GM13976 (cell line): ENCODE measurements around the gene MEF2C.

Experiments used
- DNase-seq: peaks from one replicate; pipeline ENCODE4 v3.0.0; 2012; ENCODE audit warnings: low spot score
- in situ Hi-C: fragments of 300-500 bp; cut with MboI; formaldehyde crosslinking; loops from one replicate; pipeline ENCODE4 v1.12.0; 2022; ENCODE audit warnings: low sequenced_read_pairs, mixed read lengths, inconsistent platforms; ENCODE audit not compliant: unreplicated experiment
- TF ChIP-seq, protein P1 (sequence below): IDR thresholded peaks from 2 replicates; pipeline ENCODE4 v1.5.1; 2012; ENCODE audit warnings: borderline replicate concordance, mild to moderate bottlenecking; ENCODE audit not compliant: insufficient read depth; ENCODE audit errors: extremely low read depth, missing control alignments, control extremely low read depth

The MEF2C gene

DNA sequence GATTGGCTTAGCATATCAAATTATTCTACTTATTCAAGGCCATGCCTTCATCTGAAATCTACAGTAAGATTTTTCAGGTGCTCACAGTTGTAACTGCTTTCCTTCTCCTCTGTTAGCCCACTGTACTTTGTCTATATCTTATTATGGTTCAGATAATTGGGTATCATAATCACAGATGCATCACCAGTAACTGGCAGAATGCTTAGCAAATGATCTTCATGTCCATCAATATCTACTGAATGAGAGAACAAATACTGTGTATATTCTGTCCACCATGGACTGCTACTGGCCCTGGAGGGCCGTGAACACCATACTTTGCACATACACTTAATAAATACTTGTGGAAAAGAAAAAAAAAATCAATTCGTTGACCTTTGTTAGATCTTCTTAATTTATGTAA, 96.2 kb downstream of the MEF2C start:
- TF ChIP-seq, protein P1, sequence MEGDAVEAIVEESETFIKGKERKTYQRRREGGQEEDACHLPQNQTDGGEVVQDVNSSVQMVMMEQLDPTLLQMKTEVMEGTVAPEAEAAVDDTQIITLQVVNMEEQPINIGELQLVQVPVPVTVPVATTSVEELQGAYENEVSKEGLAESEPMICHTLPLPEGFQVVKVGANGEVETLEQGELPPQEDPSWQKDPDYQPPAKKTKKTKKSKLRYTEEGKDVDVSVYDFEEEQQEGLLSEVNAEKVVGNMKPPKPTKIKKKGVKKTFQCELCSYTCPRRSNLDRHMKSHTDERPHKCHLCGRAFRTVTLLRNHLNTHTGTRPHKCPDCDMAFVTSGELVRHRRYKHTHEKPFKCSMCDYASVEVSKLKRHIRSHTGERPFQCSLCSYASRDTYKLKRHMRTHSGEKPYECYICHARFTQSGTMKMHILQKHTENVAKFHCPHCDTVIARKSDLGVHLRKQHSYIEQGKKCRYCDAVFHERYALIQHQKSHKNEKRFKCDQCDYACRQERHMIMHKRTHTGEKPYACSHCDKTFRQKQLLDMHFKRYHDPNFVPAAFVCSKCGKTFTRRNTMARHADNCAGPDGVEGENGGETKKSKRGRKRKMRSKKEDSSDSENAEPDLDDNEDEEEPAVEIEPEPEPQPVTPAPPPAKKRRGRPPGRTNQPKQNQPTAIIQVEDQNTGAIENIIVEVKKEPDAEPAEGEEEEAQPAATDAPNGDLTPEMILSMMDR: no peak
- in situ Hi-C loops: no loop called here
- DNase-seq: no peak

DNA sequence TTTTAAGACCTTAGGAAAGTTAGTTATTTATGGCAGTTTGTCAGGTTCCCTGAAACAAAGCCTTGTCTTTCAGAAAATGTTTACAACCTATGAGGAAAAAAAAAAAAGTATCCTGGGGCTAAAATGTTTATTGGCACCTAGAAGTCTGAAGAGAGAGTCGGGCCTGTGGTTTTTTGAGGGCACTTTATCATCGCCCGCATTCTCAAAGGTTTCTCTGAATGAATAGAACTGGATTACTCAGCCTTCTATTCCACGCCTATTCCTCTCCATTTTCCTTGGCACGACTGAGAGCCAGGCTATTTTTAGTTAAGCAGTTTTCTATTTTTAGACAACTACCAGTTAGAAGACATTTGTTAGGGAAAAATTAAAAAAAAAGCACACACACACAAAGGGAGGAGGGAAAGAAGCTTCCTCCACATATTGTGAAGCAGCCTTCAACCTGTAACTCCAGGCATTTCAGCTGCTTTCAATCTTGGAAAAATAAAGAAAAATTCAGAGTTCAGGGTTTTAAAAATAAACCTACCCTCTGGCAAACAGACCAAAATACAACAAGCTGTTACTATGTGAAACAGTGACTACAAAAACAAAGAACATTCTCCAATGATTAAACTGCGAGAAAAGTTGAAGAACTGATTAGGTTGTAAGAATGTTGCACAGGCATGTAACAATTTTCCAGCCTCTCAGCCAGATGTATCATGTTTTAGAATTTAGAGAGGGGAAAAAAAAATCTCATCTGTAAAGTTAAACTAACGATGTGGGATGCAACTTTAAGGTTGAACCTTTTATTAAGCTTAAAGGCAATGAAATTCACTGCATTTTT, 97.0 kb downstream of the MEF2C start:
- in situ Hi-C loops: no loop called here
- TF ChIP-seq, protein P1: no peak
- no peak for DNase-seq

DNA sequence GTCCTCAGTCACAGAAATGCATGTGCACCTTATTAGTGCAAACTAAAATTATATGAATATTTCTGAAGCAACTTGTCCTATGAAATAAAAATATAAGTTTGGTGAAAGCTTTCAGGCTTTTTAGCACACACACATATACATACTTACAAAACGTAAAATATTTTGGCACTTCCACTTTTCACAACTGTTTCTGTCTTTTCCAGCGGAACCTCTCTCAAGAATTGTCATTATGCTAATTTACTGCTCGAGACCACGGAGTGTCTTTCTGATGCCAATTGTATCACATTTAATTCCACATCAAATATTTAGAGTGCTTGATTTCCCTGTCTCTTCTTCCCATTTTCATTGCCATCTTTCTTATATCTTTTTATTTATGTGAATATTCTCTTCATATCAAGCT, 100.4 kb downstream of the MEF2C start:
- in situ Hi-C loops: no loop called here

DNA sequence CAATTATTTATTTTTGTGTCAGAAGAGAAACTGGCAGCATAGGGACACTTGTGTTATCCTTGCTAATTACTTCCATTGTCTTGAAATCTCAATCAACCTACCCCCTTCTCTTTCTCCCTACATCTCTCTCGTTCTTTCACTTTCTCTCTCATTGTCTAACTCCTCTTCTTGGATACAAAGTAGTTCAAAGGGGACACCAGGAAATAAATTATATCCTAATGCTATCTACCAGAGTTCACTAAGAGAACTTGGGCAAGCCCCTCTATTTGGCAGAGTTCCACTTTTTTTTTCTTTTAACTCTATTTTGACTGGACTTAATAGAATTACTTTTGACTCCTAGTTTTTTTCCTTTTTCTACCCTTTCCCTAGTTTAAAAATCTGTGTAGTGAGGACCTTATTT, 102.2 kb downstream of the MEF2C start:
- TF ChIP-seq, protein P1: no peak
- no peak for DNase-seq
- in situ Hi-C loops: no loop called here

More for the DNA sequence above, 100.4 kb downstream of the MEF2C start:
- no peak for DNase-seq
- TF ChIP-seq, protein P1: no peak

DNA sequence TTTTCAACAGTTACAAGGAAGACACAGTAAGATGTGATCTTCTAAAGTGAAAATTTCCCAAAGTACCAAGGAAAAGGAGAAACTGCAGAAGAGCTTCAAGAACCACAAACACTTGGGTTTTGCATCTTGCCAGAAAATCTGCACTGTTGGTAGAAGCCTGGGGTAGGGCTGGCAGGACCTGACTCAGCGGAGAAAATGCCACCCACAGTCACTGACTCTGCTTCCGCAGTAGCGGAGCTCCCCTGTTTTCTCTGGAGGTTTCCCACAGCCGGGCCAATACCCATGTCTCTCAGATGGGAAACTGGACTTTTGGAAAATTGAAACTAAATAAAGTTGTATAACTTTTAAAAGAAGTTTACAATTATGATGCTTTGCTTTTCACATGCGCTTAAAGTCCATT, 104.2 kb downstream of the MEF2C start:
- TF ChIP-seq, protein P1: no peak
- in situ Hi-C loops: no loop called here
- no peak for DNase-seq

DNA sequence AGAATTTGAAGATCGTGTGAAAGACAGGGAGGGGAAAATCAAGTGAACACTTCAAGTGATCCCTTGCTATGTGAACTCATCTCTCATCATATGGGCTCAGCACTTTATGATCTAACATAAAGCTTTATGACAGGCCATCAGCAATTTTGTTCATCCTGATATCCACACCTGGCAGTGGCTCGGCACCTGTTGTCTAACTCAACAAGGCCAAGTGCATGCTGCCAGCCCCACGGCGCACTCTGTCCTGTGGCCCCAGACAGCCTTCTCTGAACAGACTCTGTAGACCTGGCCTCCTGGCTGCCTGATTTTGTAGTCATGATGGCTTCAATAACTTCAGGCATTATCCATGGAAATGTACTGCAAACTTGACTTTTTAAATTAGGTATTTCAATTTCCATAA, 106.3 kb downstream of the MEF2C start:
- no peak for DNase-seq
- TF ChIP-seq, protein P1: no peak
- in situ Hi-C loops: no loop called here

DNA sequence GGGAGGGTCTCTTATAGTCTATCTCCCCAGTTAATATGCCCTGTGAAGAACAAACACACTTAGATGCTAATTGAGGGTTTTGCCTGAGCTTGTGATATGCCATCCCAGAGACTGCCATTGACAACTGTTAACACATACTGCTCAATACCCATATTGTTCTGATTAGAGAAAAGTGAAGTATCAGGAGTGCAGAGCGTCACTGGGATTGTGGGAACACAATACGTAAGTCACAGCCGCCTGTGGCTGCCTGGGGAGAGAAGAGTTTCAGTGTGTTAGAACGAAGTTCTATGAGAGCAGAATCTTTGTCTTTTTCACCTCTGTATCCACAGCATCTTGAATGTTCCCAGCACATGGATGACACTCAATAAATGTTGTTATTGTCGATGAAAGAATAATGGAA, 110.2 kb downstream of the MEF2C start:
- in situ Hi-C loops: no loop called here
- TF ChIP-seq, protein P1: no peak
- no peak for DNase-seq
